Middle frontal gyrus (tissue), 1 donor: ENCODE data around the gene PLA2G3.
A peak's percentile ranks its signal among the peaks of the same experiment; 100 is the strongest.
"Not testable (repeated sequence)": the region's sequence is repeated elsewhere in the genome, so short reads cannot be mapped to it uniquely, and the experiment has no call there.

Experiments
- DNase-seq: peaks from one replicate; pipeline ENCODE4 v3.0.0-alpha.2; 2015; ENCODE audit warnings: low spot score; ENCODE audit errors: extremely low spot score

The PLA2G3 gene

GRCh38 chr22:31124811-31125465 lies 15.4 kb downstream of the PLA2G3 start:
- DNase-seq: no peak

GRCh38 chr22:31124290-31124689 lies 16.0 kb downstream of the PLA2G3 start:
- DNase-seq: no peak

- DNase-seq: no peak
These were observed 17.1 kb downstream of the PLA2G3 start for GRCh38 chr22:31123292-31123602.

GRCh38 chr22:31122532-31123291 lies 17.6 kb downstream of the PLA2G3 start, which contains the start of gene INPP5J:
TSS of gene INPP5J (plus strand) at chr22:31122966. CDS start at chr22:31123015, 49 bp downstream.
- DNase-seq: peak; percentile 39

GRCh38 chr22:31122196-31122531 lies 18.1 kb downstream of the PLA2G3 start:
- DNase-seq: no peak

- DNase-seq: no peak
These were observed 18.9 kb downstream of the PLA2G3 start for GRCh38 chr22:31121403-31121802.

- DNase-seq: no peak
These were observed 19.7 kb downstream of the PLA2G3 start for GRCh38 chr22:31120642-31121041.

- DNase-seq: no peak
These were observed 20.1 kb downstream of the PLA2G3 start for GRCh38 chr22:31120230-31120629.

- DNase-seq: no peak
These were observed 21.1 kb downstream of the PLA2G3 start for GRCh38 chr22:31119026-31119717.

GRCh38 chr22:31118046-31118820 lies 22.1 kb downstream of the PLA2G3 start:
- no peak for DNase-seq

GRCh38 chr22:31112547-31113091 lies 27.7 kb downstream of the PLA2G3 start:
- DNase-seq: not testable (repeated sequence)

GRCh38 chr22:31107894-31108218 lies 32.5 kb downstream of the PLA2G3 start:
- no peak for DNase-seq

- DNase-seq: peak; percentile 94
These were observed 33.0 kb downstream of the PLA2G3 start, which contains the start of gene SELENOM for GRCh38 chr22:31107178-31107893. TSS of gene SELENOM (minus strand) at chr22:31107568. CDS start at chr22:31107505, 63 bp downstream.

GRCh38 chr22:31106731-31107177 lies 33.6 kb downstream of the PLA2G3 start:
- DNase-seq: no peak

GRCh38 chr22:31106001-31106571 lies 34.2 kb downstream of the PLA2G3 start:
- DNase-seq: no peak

GRCh38 chr22:31105282-31105929 lies 34.9 kb downstream of the PLA2G3 start:
- DNase-seq: no peak

- DNase-seq: no peak
These were observed 35.4 kb downstream of the PLA2G3 start for GRCh38 chr22:31104869-31105268.

GRCh38 chr22:31103899-31104694 lies 36.2 kb downstream of the PLA2G3 start:
- no peak for DNase-seq

- DNase-seq: no peak
These were observed 37.2 kb downstream of the PLA2G3 start for GRCh38 chr22:31103111-31103510.
